Daoy (cell line): ENCODE results near the gene TSEN54. TPM values are rescaled to one million over a fixed set of nuclear protein-coding genes. Genes with fewer than 3 reads are reported as not detected.
A peak's percentile ranks its signal among the peaks of the same experiment; 100 is the strongest.
"Not testable (repeated sequence)": the region's sequence is repeated elsewhere in the genome, so short reads cannot be mapped to it uniquely, and the experiment has no call there.

Source experiments
- DNase-seq: peaks from one replicate; pipeline ENCODE4 v3.0.0-alpha.2; 2015; ENCODE audit warnings: low read depth
- total RNA-seq: library from RNA; depleted of rRNA; stranded (reverse); fragments of >200 nt; shearing (Covaris generic); gene quantifications from 2 replicates; pipeline ENCODE4 v1.2.3, GENCODE V29; 2014

TSEN54 gene
- total RNA-seq, 1 experiment from 2014 or later, result 30.0 TPM

GRCh38 chr17:75518983-75519537, 2.7 kb downstream of the TSEN54 start:
- no peak for DNase-seq

GRCh38 chr17:75520413-75520812, 4.1 kb downstream of the TSEN54 start:
- not testable (repeated sequence) for DNase-seq

- DNase-seq, result no peak
Observed at GRCh38 chr17:75521290-75521689, 5.0 kb downstream of the TSEN54 start.

GRCh38 chr17:75521951-75522727, 5.8 kb downstream of the TSEN54 start:
- no peak for DNase-seq

- no peak for DNase-seq
Observed at GRCh38 chr17:75523647-75524046, 7.3 kb downstream of the TSEN54 start.

GRCh38 chr17:75524269-75524969, 8.1 kb downstream of the TSEN54 start:
- no peak for DNase-seq

- peak; percentile 85 for DNase-seq
Observed at GRCh38 chr17:75524970-75525805, 8.9 kb downstream of the TSEN54 start, which contains the start of gene LLGL2. Gene LLGL2 (plus strand): TSS chr17:75525697. CDS start chr17:75543427, 17,730 bp downstream.

GRCh38 chr17:75525806-75526554, 9.7 kb downstream of the TSEN54 start:
- no peak for DNase-seq

GRCh38 chr17:75526555-75527270, 10.4 kb downstream of the TSEN54 start:
- no peak for DNase-seq

- DNase-seq, result no peak
Observed at GRCh38 chr17:75530837-75531720, 14.8 kb downstream of the TSEN54 start.

- no peak for DNase-seq
Observed at GRCh38 chr17:75531721-75532072, 15.4 kb downstream of the TSEN54 start.

GRCh38 chr17:75535119-75535537, 18.8 kb downstream of the TSEN54 start:
- DNase-seq, result no peak

GRCh38 chr17:75535871-75536270, 19.5 kb downstream of the TSEN54 start:
- no peak for DNase-seq

GRCh38 chr17:75536366-75536765, 20.0 kb downstream of the TSEN54 start:
- no peak for DNase-seq

- no peak for DNase-seq
Observed at GRCh38 chr17:75539967-75540729, 23.8 kb downstream of the TSEN54 start.

- no peak for DNase-seq
Observed at GRCh38 chr17:75540923-75541503, 24.7 kb downstream of the TSEN54 start.

GRCh38 chr17:75542229-75542628, 25.9 kb downstream of the TSEN54 start:
- DNase-seq, result no peak

GRCh38 chr17:75542728-75543336, 26.5 kb downstream of the TSEN54 start:
- DNase-seq, result no peak
